Fibroblast of lung (primary cell): ENCODE results near the gene GDAP2. TPM values are rescaled to one million over a fixed set of nuclear protein-coding genes. Genes with fewer than 3 reads are reported as not detected.

Experiments used
- DNase-seq, 2 donors: peaks; one replicate each; pipeline versions ENCODE4 v3.0.0 to v3.0.0-alpha.2; 2010; ENCODE audit warnings: low read depth in 2 of 2
- H2AFZ ChIP-seq: 2 replicates; pipeline ENCODE4 v1.5.1; 2012; ENCODE audit warnings: low read length, control low read depth, inconsistent platforms
- H3K27ac ChIP-seq: 2 replicates; pipeline ENCODE4 v1.5.1; 2011; ENCODE audit warnings: low read length, control low read depth; ENCODE audit not compliant: insufficient read depth
- H3K27me3 ChIP-seq: 2 replicates; pipeline ENCODE4 v1.5.1; 2011; ENCODE audit warnings: mild to moderate bottlenecking, low read length; ENCODE audit not compliant: control insufficient read depth, insufficient read depth
- H3K36me3 ChIP-seq: 2 replicates; pipeline ENCODE4 v1.5.1; 2011; ENCODE audit warnings: low read length; ENCODE audit not compliant: control insufficient read depth, insufficient read depth
- H3K4me1 ChIP-seq: 2 replicates; pipeline ENCODE4 v1.5.1; 2011; ENCODE audit warnings: low read length; ENCODE audit not compliant: control insufficient read depth, insufficient read depth; ENCODE audit errors: extremely low read depth
- H3K4me2 ChIP-seq: 2 replicates; pipeline ENCODE4 v1.5.1; 2011; ENCODE audit warnings: low read length, control low read depth; ENCODE audit not compliant: insufficient read depth; ENCODE audit errors: extremely low read depth
- H3K4me3 ChIP-seq, 4 experiments: fragments of 200-600 bp in 1 of 4; sonication (generic) in 1 of 4; replicated peaks in 1 of 4; 2 replicates each; pipeline ENCODE4 v1.5.1; 2011 to 2016; ENCODE audit warnings: low read length in 4 of 4, low read depth in 3 of 4, mild to moderate bottlenecking in 3 of 4, control low read depth in 2 of 4, inconsistent platforms in 1 of 4, mixed read lengths in 1 of 4; ENCODE audit not compliant: insufficient read depth in 1 of 4; ENCODE audit errors: control extremely low read depth in 1 of 4
- H3K79me2 ChIP-seq: 2 replicates; pipeline ENCODE4 v1.5.1; 2012; ENCODE audit warnings: mild to moderate bottlenecking, low read length, inconsistent platforms; ENCODE audit not compliant: control insufficient read depth, insufficient read depth
- H3K9ac ChIP-seq: 2 replicates; pipeline ENCODE4 v1.5.1; 2011; ENCODE audit warnings: mild to moderate bottlenecking, low read length, control low read depth; ENCODE audit not compliant: insufficient read depth
- H3K9me3 ChIP-seq: 2 replicates; pipeline ENCODE4 v1.5.1; 2012; ENCODE audit warnings: low read depth, low read length; ENCODE audit not compliant: control insufficient read depth, insufficient read depth
- H4K20me1 ChIP-seq: 2 replicates; pipeline ENCODE4 v1.5.1; 2011; ENCODE audit warnings: low read length; ENCODE audit not compliant: control insufficient read depth, insufficient read depth; ENCODE audit errors: extremely low read depth
- CTCF ChIP-seq, 2 donors: IDR thresholded peaks in 1 of 2; conservative IDR thresholded peaks in 1 of 2; 1 replicate in 1 of 2; 2 replicates in 1 of 2; pipeline ENCODE4 v1.5.1; 2011 to 2012; ENCODE audit warnings: low read length in 2 of 2, control low read depth in 1 of 2, inconsistent platforms in 1 of 2, low read depth in 1 of 2, mild to moderate bottlenecking in 1 of 2
- EZH2 ChIP-seq: IDR thresholded peaks from 2 replicates; pipeline ENCODE4 v1.5.1; 2012; ENCODE audit warnings: low read length, control low read depth, mild to moderate bottlenecking; ENCODE audit errors: missing control alignments
- polyA plus RNA-seq, 2 donors: library from polyadenylated mRNA; depleted of rRNA in 1 of 2; stranded (reverse) in 1 of 2; unstranded in 1 of 2; fragments of >200 nt; gene quantifications; 2 replicates each; pipeline ENCODE4 v1.2.1, GENCODE V29; 2011 to 2012; ENCODE audit warnings: missing spikeins in 1 of 2
- total RNA-seq: library from RNA; depleted of rRNA; stranded (reverse); fragments of >200 nt; gene quantifications from 2 replicates; pipeline ENCODE4 v1.2.1, GENCODE V29; 2014

GDAP2 gene
- total and polyA plus RNA-seq, 2 donors (not counting 1 experiment from before 2014, with no cell fraction given): 16.2 to 29.7 TPM

- Histone ChIP-seq H3K9ac (no peak overlapping the region), H3K79me2 (no peaks in the 10 kb centered on the region), H3K27me3 (no peaks in the 10 kb centered on the region), H3K27ac (no peak overlapping the region), H4K20me1 (no peaks in the 10 kb centered on the region), H3K9me3 (no peaks in the 10 kb centered on the region), H3K4me2 (no peak overlapping the region), H3K4me1 (no peaks in the 10 kb centered on the region), H3K36me3 (no peaks in the 10 kb centered on the region), H2AFZ (no peak overlapping the region), H3K4me3 (no peak overlapping the region)
- peak in 1 of 2 donors; percentile 31 for DNase-seq
- TF ChIP-seq EZH2 (no peak), CTCF (conservative IDR thresholded peaks at IDR 0.05 in 1 of 2, IDR thresholded peaks at IDR 0.05 in 1 of 2; ENCODE audit: low read depth in 1 of 2, low read length in 2 of 2) (no peak)
These were observed 85.6 kb downstream of the GDAP2 start for GRCh38 chr1:117843791-117844190.

GRCh38 chr1:117842408-117843170, 86.8 kb downstream of the GDAP2 start:
- DNase-seq: no peak
- Histone ChIP-seq H3K9ac (no peak overlapping the region), H3K79me2 (no peaks in the 10 kb centered on the region), H3K9me3 (no peaks in the 10 kb centered on the region), H3K4me2 (no peak overlapping the region), H3K27me3 (no peaks in the 10 kb centered on the region), H3K4me1 (peaks cover 3% of the 10 kb centered on the region), H3K36me3 (no peaks in the 10 kb centered on the region), H2AFZ (no peak overlapping the region), H3K4me3 (no peak overlapping the region), H3K27ac (no peak overlapping the region), H4K20me1 (no peaks in the 10 kb centered on the region)
- TF ChIP-seq EZH2 (no peak), CTCF (conservative IDR thresholded peaks at IDR 0.05 in 1 of 2, IDR thresholded peaks at IDR 0.05 in 1 of 2; ENCODE audit: low read depth in 1 of 2, low read length in 2 of 2) (no peak)

GRCh38 chr1:117841117-117841650, 88.2 kb downstream of the GDAP2 start:
- no peak for TF ChIP-seq CTCF (conservative IDR thresholded peaks at IDR 0.05 in 1 of 2, IDR thresholded peaks at IDR 0.05 in 1 of 2; ENCODE audit: low read depth in 1 of 2, low read length in 2 of 2)
- no peak for TF ChIP-seq EZH2
- Histone ChIP-seq H4K20me1 (no peaks in the 10 kb centered on the region), H3K79me2 (no peaks in the 10 kb centered on the region), H3K4me3 (no peak overlapping the region), H3K27ac (no peak overlapping the region), H3K4me2 (no peak overlapping the region), H3K36me3 (no peaks in the 10 kb centered on the region), H2AFZ (no peak overlapping the region), H3K4me1 (peaks cover 3% of the 10 kb centered on the region), H3K9ac (no peak overlapping the region), H3K9me3 (no peaks in the 10 kb centered on the region), H3K27me3 (no peaks in the 10 kb centered on the region)
- DNase-seq: no peak
